Measurements from ENCODE around the gene FXYD3.

DNA sequence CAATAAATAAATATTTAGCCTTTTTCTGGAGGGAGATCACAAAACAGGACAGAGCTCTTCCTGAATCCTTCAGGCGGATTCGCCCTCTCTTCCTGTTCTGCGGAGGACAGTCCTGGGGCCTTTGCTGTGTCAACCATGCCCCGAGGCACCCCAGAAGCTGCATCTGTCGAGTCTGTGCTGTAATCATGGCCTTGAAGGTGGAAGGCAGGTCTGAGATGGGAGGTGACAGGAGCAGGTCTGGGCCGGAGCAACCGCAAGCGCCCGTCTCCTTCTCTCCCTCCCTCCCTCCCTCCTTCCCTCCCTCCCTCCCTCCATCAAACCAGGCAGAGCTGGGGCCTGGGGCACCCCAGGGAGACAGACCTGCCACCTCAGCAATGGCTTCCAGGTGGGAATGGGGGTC, 4.6 kb upstream of the FXYD3 start:
- TF ChIP-seq, protein P1, sequence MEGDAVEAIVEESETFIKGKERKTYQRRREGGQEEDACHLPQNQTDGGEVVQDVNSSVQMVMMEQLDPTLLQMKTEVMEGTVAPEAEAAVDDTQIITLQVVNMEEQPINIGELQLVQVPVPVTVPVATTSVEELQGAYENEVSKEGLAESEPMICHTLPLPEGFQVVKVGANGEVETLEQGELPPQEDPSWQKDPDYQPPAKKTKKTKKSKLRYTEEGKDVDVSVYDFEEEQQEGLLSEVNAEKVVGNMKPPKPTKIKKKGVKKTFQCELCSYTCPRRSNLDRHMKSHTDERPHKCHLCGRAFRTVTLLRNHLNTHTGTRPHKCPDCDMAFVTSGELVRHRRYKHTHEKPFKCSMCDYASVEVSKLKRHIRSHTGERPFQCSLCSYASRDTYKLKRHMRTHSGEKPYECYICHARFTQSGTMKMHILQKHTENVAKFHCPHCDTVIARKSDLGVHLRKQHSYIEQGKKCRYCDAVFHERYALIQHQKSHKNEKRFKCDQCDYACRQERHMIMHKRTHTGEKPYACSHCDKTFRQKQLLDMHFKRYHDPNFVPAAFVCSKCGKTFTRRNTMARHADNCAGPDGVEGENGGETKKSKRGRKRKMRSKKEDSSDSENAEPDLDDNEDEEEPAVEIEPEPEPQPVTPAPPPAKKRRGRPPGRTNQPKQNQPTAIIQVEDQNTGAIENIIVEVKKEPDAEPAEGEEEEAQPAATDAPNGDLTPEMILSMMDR (IDR thresholded peaks at IDR 0.05) = no peak
- no peak for TF ChIP-seq POLR2A (IDR thresholded peaks at IDR 0.05)
